Right lobe of liver (tissue), 6 donors: ENCODE data around the gene GRAMD4. TPM values are rescaled to one million over a fixed set of nuclear protein-coding genes. Genes with fewer than 3 reads are reported as not detected.

Experiments
- ATAC-seq, 4 donors: fragments of 200-7000 bp; cut with Tn5 transposase; one replicate each; pipeline ENCODE4 v1.9.1; 2020; ENCODE audit warnings: mild to moderate bottlenecking in 4 of 4, moderate library complexity in 4 of 4
- DNase-seq, 3 donors: peaks; one replicate each; pipeline ENCODE4 v3.0.0-alpha.2; 2020
- H3K27ac ChIP-seq, 3 donors: fragments of 200-600 bp; one replicate each; pipeline ENCODE4 v1.8.0; 2022
- H3K27me3 ChIP-seq, 2 donors: fragments of 200-600 bp; one replicate each; pipeline ENCODE4 v1.8.0; 2022
- H3K36me3 ChIP-seq, 4 donors: fragments of 200-600 bp; sonication (generic) in 1 of 4; one replicate each; pipeline versions ENCODE4 v1.5.1 to v1.8.0; 2017 to 2022; ENCODE audit warnings: control low read depth in 1 of 4
- H3K4me1 ChIP-seq, 4 donors: fragments of 200-600 bp; sonication (generic) in 1 of 4; one replicate each; pipeline versions ENCODE4 v1.5.1 to v1.8.0; 2017 to 2022; ENCODE audit warnings: control low read depth in 1 of 4
- H3K4me3 ChIP-seq, 3 donors: fragments of 200-600 bp; one replicate each; pipeline ENCODE4 v1.8.0; 2022
- H3K9me3 ChIP-seq, 4 donors: fragments of 200-600 bp; sonication (generic) in 1 of 4; one replicate each; pipeline versions ENCODE4 v1.5.1 to v1.8.0; 2017 to 2022; ENCODE audit warnings: control low read depth in 1 of 4
- POLR2A ChIP-seq: fragments of 450-650 bp; IDR thresholded peaks from one replicate; pipeline ENCODE4 v1.6.1; 2017; ENCODE audit warnings: antibody characterized with exemption, mild to moderate bottlenecking
- WGBS: methylation state at CpG from one replicate; pipeline ENCODE4 v1.1.6; 2018; ENCODE audit warnings: low coverage, low lambda C conversion rate; ENCODE audit not compliant: insufficient coverage; ENCODE audit errors: missing lambda C conversion rate; 5-methylcytosine and 5-hydroxymethylcytosine counted together
- intact Hi-C, 2 donors: fragments of 100-400 bp; cut with DNase I; formaldehyde crosslinking; loops; one replicate each; pipeline versions ENCODE4 v1.11.2 to v1.14.1; 2022
- total RNA-seq, 6 experiments: library from RNA; depleted of rRNA in 2 of 6; stranded (reverse); fragments of >200 nt in 2 of 6; fragmentation: NEBNext Ultra II Directional in 3 of 6; extraction: Animal tissue kit (Norgen Biotek cat#: 25700) in 3 of 6; gene quantifications; one replicate each; pipeline versions ENCODE4 v1.1.0 to v1.2.4, GENCODE V29; 2016 to 2023
- TF ChIP-seq, protein P1 (sequence below), 4 donors: fragments of 200-600 bp in 3 of 4; fragments of 450-650 bp in 1 of 4; IDR thresholded peaks; one replicate each; pipeline versions ENCODE4 v1.5.1 to v1.8.0; 2016 to 2022; ENCODE audit warnings: antibody characterized with exemption in 4 of 4, mild to moderate bottlenecking in 2 of 4
- donor health status: DM: no; HTN: yes; CAD: no.
- donor health status: DM: no; HTN: no; CAD: no.
- donor health status: DM: no; HTN: no; CAD: no.
- donor health status: DM: no; HTN: yes; CAD: no.
- donor health status: DM: no; HTN: yes; CAD: no.

Gene GRAMD4
- total RNA-seq, 6 experiments from 2014 or later, result 29.7 to 72.0 (median 34.8) TPM

- H3K36me3 ChIP-seq, result no peaks in the 10 kb centered on the region
- no peak overlapping the region for H3K27ac ChIP-seq
- TF ChIP-seq, protein P1, sequence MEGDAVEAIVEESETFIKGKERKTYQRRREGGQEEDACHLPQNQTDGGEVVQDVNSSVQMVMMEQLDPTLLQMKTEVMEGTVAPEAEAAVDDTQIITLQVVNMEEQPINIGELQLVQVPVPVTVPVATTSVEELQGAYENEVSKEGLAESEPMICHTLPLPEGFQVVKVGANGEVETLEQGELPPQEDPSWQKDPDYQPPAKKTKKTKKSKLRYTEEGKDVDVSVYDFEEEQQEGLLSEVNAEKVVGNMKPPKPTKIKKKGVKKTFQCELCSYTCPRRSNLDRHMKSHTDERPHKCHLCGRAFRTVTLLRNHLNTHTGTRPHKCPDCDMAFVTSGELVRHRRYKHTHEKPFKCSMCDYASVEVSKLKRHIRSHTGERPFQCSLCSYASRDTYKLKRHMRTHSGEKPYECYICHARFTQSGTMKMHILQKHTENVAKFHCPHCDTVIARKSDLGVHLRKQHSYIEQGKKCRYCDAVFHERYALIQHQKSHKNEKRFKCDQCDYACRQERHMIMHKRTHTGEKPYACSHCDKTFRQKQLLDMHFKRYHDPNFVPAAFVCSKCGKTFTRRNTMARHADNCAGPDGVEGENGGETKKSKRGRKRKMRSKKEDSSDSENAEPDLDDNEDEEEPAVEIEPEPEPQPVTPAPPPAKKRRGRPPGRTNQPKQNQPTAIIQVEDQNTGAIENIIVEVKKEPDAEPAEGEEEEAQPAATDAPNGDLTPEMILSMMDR (IDR thresholded peaks at IDR 0.05), result no peak
- no peak for TF ChIP-seq POLR2A
- peak in 2 of 3 donors; percentile 57 to 60 for DNase-seq
- peaks cover 0 to 7% (median 3%) of the 10 kb centered on the region in 4 donors for H3K4me1 ChIP-seq
- no peaks in the 10 kb centered on the region for H3K27me3 ChIP-seq
- no peaks in the 10 kb centered on the region for H3K9me3 ChIP-seq
- no peak overlapping the region for H3K4me3 ChIP-seq
- WGBS, result 66% methylated on average over 11 of the region's 14 CpGs
- intact Hi-C loops, result no loop called here
- ATAC-seq, result peak in 3 of 4 donors; percentile 21 to 32 (median 22)
Observed at GRCh38 chr22:46622081-46622521, 1.9 kb downstream of the GRAMD4 start.

DNA sequence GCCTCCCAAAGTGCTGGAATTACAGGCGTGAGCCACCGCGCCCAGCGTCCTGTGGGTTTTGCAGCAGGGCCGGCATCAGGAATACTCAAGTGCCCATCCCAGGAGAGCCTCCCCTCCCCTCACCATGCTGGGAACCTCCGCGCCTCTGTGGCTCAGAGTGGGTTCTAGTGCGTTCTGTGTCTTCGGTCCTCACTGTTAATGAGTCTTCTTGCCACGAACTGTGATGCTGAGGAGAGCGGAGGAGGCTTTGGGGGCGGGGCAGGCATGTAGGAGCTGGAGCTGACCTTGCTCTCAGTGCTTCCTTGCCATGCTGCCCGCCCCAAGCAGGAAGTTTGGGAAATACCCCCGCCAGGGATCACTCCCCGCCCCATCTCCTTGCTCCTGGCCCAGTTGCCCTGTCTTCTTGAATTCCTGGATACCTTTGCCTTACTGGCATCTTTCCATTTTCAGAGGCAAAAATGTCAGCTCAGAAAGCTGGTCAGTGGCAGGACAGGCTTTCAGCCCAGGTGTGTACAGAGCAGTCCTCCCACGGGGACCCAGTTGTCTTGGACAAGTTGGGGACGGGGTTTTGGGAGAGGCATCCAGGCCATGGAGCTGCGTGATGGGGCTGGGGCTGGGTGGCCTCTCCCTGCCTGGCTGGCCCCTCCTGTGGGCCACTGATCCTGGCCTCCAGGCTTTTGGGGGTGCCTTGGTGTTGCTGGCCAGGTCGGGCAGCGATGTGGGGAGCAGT is 5.1 kb downstream of the GRAMD4 start:
- H3K4me3 ChIP-seq, result no peak overlapping the region
- no peaks in the 10 kb centered on the region for H3K4me1 ChIP-seq
- DNase-seq (no peak), ATAC-seq (no peak)
- TF ChIP-seq, protein P1 (IDR thresholded peaks at IDR 0.05), result no peak
- no peak for TF ChIP-seq POLR2A
- H3K27me3 ChIP-seq, result no peaks in the 10 kb centered on the region
- H3K9me3 ChIP-seq, result no peaks in the 10 kb centered on the region
- intact Hi-C loops, result loop anchor here in 1 of 2 donors (5.0 kb wide), 1 partner anchor 38 kb away; no protein-coding TSS in a partner anchor
- peaks cover 0 to 3% (median under 1%) of the 10 kb centered on the region in 4 donors for H3K36me3 ChIP-seq
- H3K27ac ChIP-seq, result no peak overlapping the region
- WGBS, result 100% methylated on average over 1 of the region's 20 CpGs

GRCh38 chr22:46625843-46626349 is 5.7 kb downstream of the GRAMD4 start:
- intact Hi-C loops, result loop anchor here in 1 of 2 donors (5.0 kb wide), 1 partner anchor 39 kb away; no protein-coding TSS in a partner anchor
- Histone ChIP-seq H3K9me3 (no peaks in the 10 kb centered on the region), H3K27me3 (no peaks in the 10 kb centered on the region), H3K4me3 (no peak overlapping the region), H3K27ac (no peak overlapping the region), H3K36me3 (peaks cover 0 to 3% (median under 1%) of the 10 kb centered on the region in 4 donors), H3K4me1 (no peaks in the 10 kb centered on the region)
- no peak for ATAC-seq
- WGBS, result 100% methylated on average over 1 of the region's 21 CpGs
- DNase-seq, result no peak
- TF ChIP-seq, protein P1 (IDR thresholded peaks at IDR 0.05), result no peak
- no peak for TF ChIP-seq POLR2A

DNA sequence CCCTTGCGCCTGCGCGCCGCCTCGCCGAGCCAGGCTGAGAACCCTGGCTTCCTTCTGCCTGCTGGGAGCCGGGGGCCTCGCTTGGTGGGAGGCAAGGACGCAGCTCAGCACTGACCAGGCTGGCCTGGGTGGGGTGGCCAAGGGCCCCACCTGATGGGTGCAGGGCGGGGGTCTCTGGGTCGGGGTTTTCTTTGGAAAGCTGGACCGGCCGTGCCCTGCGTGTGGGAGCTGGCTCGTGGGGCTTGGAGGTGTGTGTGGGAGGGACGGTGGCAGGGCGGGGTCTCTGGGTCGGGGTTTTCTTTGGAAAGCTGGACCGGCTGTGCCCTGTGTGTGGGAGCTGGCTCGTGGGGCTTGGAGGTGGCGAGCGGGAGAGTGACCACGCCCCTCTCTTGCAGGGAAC is 6.2 kb downstream of the GRAMD4 start:
- H3K4me3 ChIP-seq, result no peak overlapping the region
- H3K9me3 ChIP-seq, result no peaks in the 10 kb centered on the region
- H3K27ac ChIP-seq, result no peak overlapping the region
- no peaks in the 10 kb centered on the region for H3K4me1 ChIP-seq
- 83% methylated on average over 3 of the region's 23 CpGs for WGBS
- intact Hi-C loops, result loop anchor here in 1 of 2 donors (5.0 kb wide), 1 partner anchor 39 kb away; no protein-coding TSS in a partner anchor
- ATAC-seq (no peak), DNase-seq (peak in 1 of 3 donors; percentile 48)
- H3K36me3 ChIP-seq, result peaks cover 0 to 3% (median under 1%) of the 10 kb centered on the region in 4 donors
- H3K27me3 ChIP-seq, result no peaks in the 10 kb centered on the region
- no peak for TF ChIP-seq POLR2A
